Gastrocnemius medialis (tissue), 4 donors: ENCODE measurements around the gene KCNH4. TPM values are rescaled to one million over a fixed set of nuclear protein-coding genes. Genes with fewer than 3 reads are reported as not detected.

Experiments used
- ATAC-seq, 2 donors: fragments of 150-250 bp; one replicate each; pipeline ENCODE4 v1.9.1; 2016
- DNase-seq, 2 donors: peaks; one replicate each; pipeline ENCODE4 v3.0.0-alpha.2; 2019
- H3K27ac ChIP-seq, 4 donors: fragments of 200-600 bp; sonication (generic); 1 replicate in 1 of 4; 2 replicates in 3 of 4; pipeline ENCODE4 v1.5.1; 2016 to 2018; ENCODE audit warnings: mild to moderate bottlenecking in 2 of 4, moderate library complexity in 1 of 4
- H3K27me3 ChIP-seq, 3 donors: fragments of 200-600 bp; sonication (generic) in 2 of 3; 1 replicate in 1 of 3; 2 replicates in 2 of 3; pipeline versions ENCODE4 v1.5.1 to v1.6.0; 2016 to 2019; ENCODE audit warnings: mild to moderate bottlenecking in 1 of 3, moderate library complexity in 1 of 3
- H3K36me3 ChIP-seq, 2 donors: fragments of 200-600 bp; sonication (generic) in 1 of 2; one replicate each; pipeline ENCODE4 v1.5.1; 2017 to 2018
- H3K4me1 ChIP-seq, 2 donors: fragments of 200-600 bp; sonication (generic) in 1 of 2; one replicate each; pipeline ENCODE4 v1.5.1; 2016 to 2017; ENCODE audit warnings: mild to moderate bottlenecking in 2 of 2
- H3K4me3 ChIP-seq, 4 donors: fragments of 200-600 bp; sonication (generic) in 3 of 4; 1 replicate in 1 of 4; 2 replicates in 3 of 4; pipeline ENCODE4 v1.5.1; 2016 to 2019; ENCODE audit warnings: mild to moderate bottlenecking in 2 of 4
- H3K9me3 ChIP-seq, 3 donors: fragments of 200-600 bp; sonication (generic) in 2 of 3; 1 replicate in 1 of 3; 2 replicates in 2 of 3; pipeline ENCODE4 v1.5.1; 2016 to 2019
- POLR2A ChIP-seq, 2 donors: fragments of 450-650 bp; IDR thresholded peaks; one replicate each; pipeline ENCODE4 v1.6.1; 2017; ENCODE audit warnings: antibody characterized with exemption in 2 of 2, mild to moderate bottlenecking in 2 of 2, moderate library complexity in 2 of 2
- in situ Hi-C, 4 donors: fragments of 200-750 bp; cut with MboI; loops; one replicate each; pipeline versions ENCODE4 v1.15.0 to v1.8.0; 2017; ENCODE audit warnings: low sequenced_read_pairs in 4 of 4
- intact Hi-C: fragments of 100-400 bp; cut with DNase I; formaldehyde crosslinking; loops from one replicate; pipeline ENCODE4 v1.15.1; 2023; ENCODE audit warnings: low total_unique reads
- total RNA-seq, 4 donors: library from RNA; depleted of rRNA; stranded (reverse); fragments of >200 nt; gene quantifications; one replicate each; pipeline versions ENCODE4 v1.1.0 to v1.2.3, GENCODE V29; 2016
- TF ChIP-seq, protein P1 (sequence below), 5 experiments: fragments of 450-650 bp in 3 of 5; fragments of 200-600 bp in 2 of 5; sonication (generic) in 2 of 5; IDR thresholded peaks in 4 of 5; conservative IDR thresholded peaks in 1 of 5; 1 replicate in 4 of 5; 2 replicates in 1 of 5; pipeline ENCODE4 v1.5.1; 2016 to 2019; ENCODE audit warnings: antibody characterized with exemption in 5 of 5, mild to moderate bottlenecking in 3 of 5, moderate library complexity in 3 of 5

KCNH4 gene
- total RNA-seq, 4 donors from 2014 or later, result not detected

DNA sequence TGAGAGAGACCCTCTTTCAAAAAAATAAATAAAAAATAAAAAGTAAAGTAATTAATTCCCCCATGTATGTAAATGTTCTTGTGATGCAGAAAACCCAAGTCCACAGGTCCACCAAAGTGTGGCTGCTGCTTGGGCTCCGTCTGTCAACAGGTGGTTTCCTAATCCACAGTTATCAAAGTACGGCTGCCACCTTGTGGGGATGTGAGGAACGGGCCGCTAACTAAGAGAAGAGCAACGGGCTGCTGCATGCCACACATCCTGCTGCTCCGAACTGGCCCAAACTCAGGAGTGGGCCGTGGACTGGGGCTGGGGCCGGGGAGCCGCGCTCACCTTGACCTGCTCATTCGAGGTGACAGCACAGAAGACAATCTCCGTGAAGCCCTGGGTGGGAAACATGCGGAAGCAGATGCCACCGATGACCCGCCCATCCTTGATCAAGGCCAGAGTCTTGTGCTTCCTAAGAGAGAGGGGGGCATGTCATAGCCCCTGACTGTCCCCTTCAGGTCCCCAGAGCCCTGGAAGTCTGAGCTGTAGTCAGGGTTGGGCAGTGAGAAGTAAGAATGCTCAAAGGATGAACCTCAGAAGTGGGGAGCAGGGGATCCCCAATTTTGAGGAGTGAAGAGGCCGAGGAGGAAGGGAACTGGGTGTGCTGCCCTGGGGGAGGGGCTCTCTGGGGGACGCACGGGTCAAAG lies 64.1 kb downstream of the KCNH4 start:
- H3K9me3 ChIP-seq, result no peaks in the 10 kb centered on the region
- H3K27me3 ChIP-seq, result no peaks in the 10 kb centered on the region
- DNase-seq, result peak; percentile 62 to 83
- no peak overlapping the region for H3K4me3 ChIP-seq
- TF ChIP-seq, protein P1, sequence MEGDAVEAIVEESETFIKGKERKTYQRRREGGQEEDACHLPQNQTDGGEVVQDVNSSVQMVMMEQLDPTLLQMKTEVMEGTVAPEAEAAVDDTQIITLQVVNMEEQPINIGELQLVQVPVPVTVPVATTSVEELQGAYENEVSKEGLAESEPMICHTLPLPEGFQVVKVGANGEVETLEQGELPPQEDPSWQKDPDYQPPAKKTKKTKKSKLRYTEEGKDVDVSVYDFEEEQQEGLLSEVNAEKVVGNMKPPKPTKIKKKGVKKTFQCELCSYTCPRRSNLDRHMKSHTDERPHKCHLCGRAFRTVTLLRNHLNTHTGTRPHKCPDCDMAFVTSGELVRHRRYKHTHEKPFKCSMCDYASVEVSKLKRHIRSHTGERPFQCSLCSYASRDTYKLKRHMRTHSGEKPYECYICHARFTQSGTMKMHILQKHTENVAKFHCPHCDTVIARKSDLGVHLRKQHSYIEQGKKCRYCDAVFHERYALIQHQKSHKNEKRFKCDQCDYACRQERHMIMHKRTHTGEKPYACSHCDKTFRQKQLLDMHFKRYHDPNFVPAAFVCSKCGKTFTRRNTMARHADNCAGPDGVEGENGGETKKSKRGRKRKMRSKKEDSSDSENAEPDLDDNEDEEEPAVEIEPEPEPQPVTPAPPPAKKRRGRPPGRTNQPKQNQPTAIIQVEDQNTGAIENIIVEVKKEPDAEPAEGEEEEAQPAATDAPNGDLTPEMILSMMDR (IDR thresholded peaks at IDR 0.05 in 4 of 5, conservative IDR thresholded peaks at IDR 0.05 in 1 of 5), result peak; percentile 82 to 87 (median 86)
- no peak for TF ChIP-seq POLR2A (IDR thresholded peaks at IDR 0.05)
- peaks cover 0 to 20% of the 10 kb centered on the region in 2 donors for H3K36me3 ChIP-seq
- peaks cover 20 to 29% of the 10 kb centered on the region in 2 donors for H3K4me1 ChIP-seq
- ATAC-seq, result peak; percentile 43 to 69
- in situ Hi-C loops, result loop anchor here (5.0 to 10.0 kb wide), 4 partner anchors 52 to 155 kb away; partner anchors contain the start of genes CNP (in 2 of the 4) and NKIRAS2 (in 2 of the 4)
- intact Hi-C loops, result loop anchor here (1.0 kb wide), 2 partner anchors 50 to 92 kb away; no protein-coding TSS in a partner anchor
- H3K27ac ChIP-seq, result no peak overlapping the region

DNA sequence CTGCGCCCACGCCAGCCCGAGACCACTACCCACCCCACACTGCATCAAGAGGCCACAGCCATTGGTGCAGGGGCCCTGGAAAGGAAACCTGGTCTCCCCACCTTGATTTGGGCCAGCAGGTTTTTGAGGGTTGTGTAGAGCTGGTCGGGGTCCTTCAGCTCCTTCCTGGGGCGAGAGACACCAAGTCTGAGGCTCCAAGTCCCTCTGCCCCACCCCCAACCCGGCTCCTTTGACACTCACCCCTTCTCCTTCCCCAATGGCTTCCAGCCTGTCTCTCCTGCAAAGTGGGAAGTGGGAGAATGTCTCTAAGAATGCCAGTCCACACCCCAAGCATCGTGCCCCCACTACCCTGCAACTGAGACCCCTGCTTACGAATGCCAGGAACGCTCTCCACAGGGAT lies 66.8 kb downstream of the KCNH4 start:
- no peak for ATAC-seq
- Histone ChIP-seq H3K9me3 (no peaks in the 10 kb centered on the region), H3K36me3 (peaks cover 0 to 20% of the 10 kb centered on the region in 2 donors), H3K27ac (no peak overlapping the region), H3K27me3 (no peaks in the 10 kb centered on the region), H3K4me1 (peaks cover 15 to 16% of the 10 kb centered on the region in 2 donors), H3K4me3 (no peak overlapping the region)
- no peak for DNase-seq
- intact Hi-C loops (no loop called here), in situ Hi-C loops (loop anchor here (5.0 to 10.0 kb wide), 4 partner anchors 49 to 149 kb away; partner anchors contain the start of genes CNP (in 2 of the 4) and NKIRAS2 (in 2 of the 4))
- no peak for TF ChIP-seq POLR2A (IDR thresholded peaks at IDR 0.05)
- TF ChIP-seq, protein P1 (IDR thresholded peaks at IDR 0.05 in 4 of 5, conservative IDR thresholded peaks at IDR 0.05 in 1 of 5), result no peak

DNA sequence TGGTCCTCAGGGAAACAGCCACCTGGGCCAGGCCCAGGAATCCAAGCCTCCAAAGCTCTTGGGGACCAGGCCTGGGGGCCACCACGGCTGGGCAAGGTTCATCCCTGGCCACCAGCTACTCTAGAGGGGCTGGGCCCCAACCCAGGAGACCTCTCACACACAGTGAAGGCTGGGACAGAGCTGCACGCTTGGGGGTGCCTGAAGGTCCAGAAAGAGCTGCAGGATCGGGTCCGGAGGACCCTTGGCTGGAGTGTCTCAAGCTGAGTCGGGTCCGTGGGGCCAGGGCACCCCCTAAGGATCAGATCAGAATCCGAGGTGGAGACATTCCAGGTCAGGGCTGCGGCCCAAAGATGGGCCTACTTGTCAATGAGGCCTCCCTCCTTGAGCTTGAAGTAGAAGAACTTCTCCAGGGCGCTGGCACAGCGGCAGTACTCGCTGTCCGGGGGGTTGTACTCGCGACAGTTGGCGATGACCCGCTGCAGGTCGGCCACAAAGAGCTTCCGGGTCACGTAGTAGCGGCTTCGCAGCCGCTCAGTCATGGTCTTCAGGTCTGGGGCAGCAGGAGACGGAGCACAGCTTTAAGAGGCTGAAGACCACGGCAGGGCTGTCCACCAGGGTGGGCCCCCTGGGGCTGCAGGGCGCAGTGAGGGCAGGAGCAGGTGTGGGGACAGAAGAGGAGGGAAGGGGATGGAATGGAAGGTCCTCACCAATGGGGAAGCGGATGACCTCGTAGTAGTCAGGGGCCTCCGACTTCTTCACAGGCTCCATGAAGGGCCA lies 67.5 kb downstream of the KCNH4 start:
- ATAC-seq, result no peak
- no peaks in the 10 kb centered on the region for H3K9me3 ChIP-seq
- H3K27ac ChIP-seq, result peak overlapping the region; percentile 85 to 93 (median 87)
- H3K4me1 ChIP-seq, result peaks cover 15 to 16% of the 10 kb centered on the region in 2 donors
- peaks cover 0 to 20% of the 10 kb centered on the region in 2 donors for H3K36me3 ChIP-seq
- TF ChIP-seq, protein P1 (IDR thresholded peaks at IDR 0.05 in 4 of 5, conservative IDR thresholded peaks at IDR 0.05 in 1 of 5), result no peak
- no peak for TF ChIP-seq POLR2A (IDR thresholded peaks at IDR 0.05)
- intact Hi-C loops, result loop anchor here (2.0 kb wide), 1 partner anchor 147 kb away; the partner anchor contains the start of gene CNP
- peak overlapping the region in 1 of 4 donors; percentile 65 for H3K4me3 ChIP-seq
- H3K27me3 ChIP-seq, result no peaks in the 10 kb centered on the region
- in situ Hi-C loops, result loop anchor here (5.0 to 10.0 kb wide), 4 partner anchors 49 to 149 kb away; partner anchors contain the start of genes CNP (in 2 of the 4) and NKIRAS2 (in 2 of the 4)
- no peak for DNase-seq

DNA sequence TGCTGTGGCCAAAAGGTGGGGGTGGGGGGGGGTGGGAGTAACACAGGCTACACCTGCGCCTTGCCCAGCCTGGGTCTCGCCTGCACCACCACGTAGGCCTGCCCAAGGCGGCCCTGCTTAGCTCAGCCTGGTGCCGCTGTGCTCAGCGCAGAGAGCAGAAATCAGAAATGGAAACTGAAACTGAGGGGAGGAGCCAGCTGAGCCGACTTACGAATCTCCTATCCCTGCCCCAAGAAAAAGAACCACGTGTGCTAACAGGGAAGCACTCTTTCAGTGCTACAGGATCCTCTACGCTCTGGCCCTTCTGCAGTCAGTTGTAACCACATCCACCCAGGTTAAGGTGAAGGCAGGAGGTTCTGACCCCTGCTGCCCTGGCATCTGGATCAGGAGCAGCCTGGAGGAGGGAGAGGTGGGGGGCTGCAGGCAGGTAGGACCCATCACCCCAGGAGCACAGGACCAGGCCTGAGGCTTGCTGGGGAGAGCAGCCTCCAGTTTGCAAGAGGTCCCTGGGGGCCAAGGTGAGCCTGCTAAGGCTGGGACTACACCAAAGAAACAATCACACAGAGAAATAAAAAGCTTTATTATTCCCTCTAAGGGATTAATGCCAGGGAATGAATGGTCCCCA lies 68.3 kb downstream of the KCNH4 start, which contains the start of gene DHX58:
Gene DHX58, minus strand, starts transcription at position 163 of the 625 bp plus-strand sequence. CDS start 822 bp downstream, outside the sequence.
- Histone ChIP-seq H3K36me3 (peaks cover 0 to 15% of the 10 kb centered on the region in 2 donors), H3K27ac (peak within 1 kb of the TSS; percentile 85 to 93 (median 87)), H3K4me1 (peaks cover 16% of the 10 kb centered on the region in 2 donors), H3K27me3 (no peaks in the 10 kb centered on the region), H3K4me3 (peak within 1 kb of the TSS; percentile 52 to 66 (median 64)), H3K9me3 (no peaks in the 10 kb centered on the region)
- in situ Hi-C loops (loop anchor here (5.0 to 10.0 kb wide), 4 partner anchors 48 to 148 kb away; partner anchors contain the start of genes CNP (in 2 of the 4) and NKIRAS2 (in 2 of the 4)), intact Hi-C loops (loop anchor here (2.0 kb wide), 1 partner anchor 146 kb away; the partner anchor contains the start of gene CNP)
- TF ChIP-seq POLR2A (IDR thresholded peaks at IDR 0.05), result peak; percentile 24 to 35
- TF ChIP-seq, protein P1 (IDR thresholded peaks at IDR 0.05 in 4 of 5, conservative IDR thresholded peaks at IDR 0.05 in 1 of 5), result no peak
- ATAC-seq (peak; percentile 86 to 87), DNase-seq (peak; percentile 59 to 70)
